GM23338 (cell line): ENCODE data around the gene MYO16.

Experiments
- CREB1 ChIP-seq: fragments of 250-450 bp; sonication (Bioruptor Pico); IDR thresholded peaks from 2 replicates; pipeline ENCODE4 v1.5.0; 2020; ENCODE audit warnings: low read depth, mild to moderate bottlenecking, moderate library complexity
- CTCF ChIP-seq, 2 experiments: fragments of 200-600 bp in 1 of 2; sonication (generic) in 1 of 2; conservative IDR thresholded peaks; 2 replicates each; pipeline versions ENCODE4 v1.5.1 to v1.6.1; 2016 to 2017; ENCODE audit warnings: antibody characterized with exemption in 2 of 2, low read depth in 2 of 2, mild to moderate bottlenecking in 2 of 2, moderate library complexity in 1 of 2
- JUNB ChIP-seq: IDR thresholded peaks from one replicate; pipeline ENCODE4 v1.6.1; 2016; ENCODE audit warnings: antibody characterized with exemption; ENCODE audit not compliant: unreplicated experiment
- POLR2AphosphoS5 ChIP-seq: IDR thresholded peaks from 2 replicates; pipeline ENCODE4 v1.6.1; 2016; ENCODE audit warnings: antibody characterized with exemption, low read depth
- REST ChIP-seq: IDR thresholded peaks from one replicate; pipeline ENCODE4 v1.6.1; 2018; ENCODE audit warnings: antibody characterized with exemption; ENCODE audit not compliant: unreplicated experiment

- TF ChIP-seq CTCF (conservative IDR thresholded peaks at IDR 0.05; ENCODE audit: low read depth in 2 of 2) (no peak), JUNB (no peak), POLR2AphosphoS5 (no peak), REST (no peak), CREB1 (CRISPR knock-in tag) (no peak)
Observed at GRCh38 chr13:109211616-109212015, 582.2 kb downstream of the MYO16 start.
